ENCODE results near the gene LTBP1.

The LTBP1 gene

DNA sequence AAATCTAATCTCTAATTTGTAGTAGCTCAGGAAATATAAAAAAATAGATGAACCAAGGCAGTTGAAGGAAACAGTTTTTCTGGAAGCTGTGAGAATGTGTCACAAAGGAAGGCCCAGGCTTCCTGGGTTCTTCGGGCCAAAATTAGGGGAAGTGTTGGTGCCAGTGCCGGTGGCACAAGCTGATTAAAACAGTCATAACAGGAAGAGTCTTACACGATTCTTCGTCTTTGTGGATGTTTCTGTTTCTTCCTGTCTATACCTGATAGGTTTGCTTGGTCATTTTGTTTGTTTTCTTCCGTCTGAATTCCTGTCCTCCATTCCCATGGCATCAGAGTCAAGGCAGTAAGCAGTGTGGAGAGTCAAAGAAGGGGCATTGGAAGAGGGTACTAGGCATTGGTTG, 294.3 kb downstream of the LTBP1 start:
- intact Hi-C loops (cut with DNase I; ENCODE audit: low total_unique reads), result no loop called here
- TF ChIP-seq, protein P1, sequence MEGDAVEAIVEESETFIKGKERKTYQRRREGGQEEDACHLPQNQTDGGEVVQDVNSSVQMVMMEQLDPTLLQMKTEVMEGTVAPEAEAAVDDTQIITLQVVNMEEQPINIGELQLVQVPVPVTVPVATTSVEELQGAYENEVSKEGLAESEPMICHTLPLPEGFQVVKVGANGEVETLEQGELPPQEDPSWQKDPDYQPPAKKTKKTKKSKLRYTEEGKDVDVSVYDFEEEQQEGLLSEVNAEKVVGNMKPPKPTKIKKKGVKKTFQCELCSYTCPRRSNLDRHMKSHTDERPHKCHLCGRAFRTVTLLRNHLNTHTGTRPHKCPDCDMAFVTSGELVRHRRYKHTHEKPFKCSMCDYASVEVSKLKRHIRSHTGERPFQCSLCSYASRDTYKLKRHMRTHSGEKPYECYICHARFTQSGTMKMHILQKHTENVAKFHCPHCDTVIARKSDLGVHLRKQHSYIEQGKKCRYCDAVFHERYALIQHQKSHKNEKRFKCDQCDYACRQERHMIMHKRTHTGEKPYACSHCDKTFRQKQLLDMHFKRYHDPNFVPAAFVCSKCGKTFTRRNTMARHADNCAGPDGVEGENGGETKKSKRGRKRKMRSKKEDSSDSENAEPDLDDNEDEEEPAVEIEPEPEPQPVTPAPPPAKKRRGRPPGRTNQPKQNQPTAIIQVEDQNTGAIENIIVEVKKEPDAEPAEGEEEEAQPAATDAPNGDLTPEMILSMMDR (IDR thresholded peaks at IDR 0.05), result no peak
- DNase-seq, result no peak
- Histone ChIP-seq H3K36me3 (peaks cover 0 to 4% (median 0%) of the 10 kb centered on the region in 3 donors), H3K4me3 (no peak overlapping the region), H3K4me1 (peaks cover 0 to 86% (median 17%) of the 10 kb centered on the region in 4 donors), H3K9me3 (no peaks in the 10 kb centered on the region), H3K27ac (peak overlapping the region; percentile 25 to 68), H3K27me3 (no peaks in the 10 kb centered on the region)

DNA sequence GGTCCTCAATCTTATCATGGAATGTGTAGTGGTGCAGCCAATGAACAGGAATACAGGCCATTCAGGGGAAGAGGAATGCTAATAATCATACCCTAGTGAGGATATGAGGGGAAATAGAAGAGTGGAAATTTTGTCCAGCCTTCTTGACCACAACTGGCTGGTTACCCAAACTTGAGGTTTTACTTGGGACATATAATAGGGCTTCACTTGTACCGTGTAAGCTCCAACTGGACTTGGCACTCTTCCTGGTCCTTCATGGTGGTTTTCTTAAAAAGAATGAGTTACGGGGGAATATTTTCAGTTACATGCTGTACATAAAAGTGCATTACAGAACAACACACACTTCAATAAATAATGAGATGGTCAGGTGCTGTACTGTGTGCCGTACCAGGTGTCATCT, 294.8 kb downstream of the LTBP1 start:
- Histone ChIP-seq H3K27ac (peak overlapping the region; percentile 25 to 68), H3K36me3 (peaks cover 0 to 4% (median 0%) of the 10 kb centered on the region in 3 donors), H3K4me1 (peaks cover 0 to 91% (median 21%) of the 10 kb centered on the region in 4 donors), H3K27me3 (no peaks in the 10 kb centered on the region), H3K9me3 (no peaks in the 10 kb centered on the region), H3K4me3 (no peak overlapping the region)
- no peak for DNase-seq
- TF ChIP-seq, protein P1 (IDR thresholded peaks at IDR 0.05), result no peak
- intact Hi-C loops (cut with DNase I; ENCODE audit: low total_unique reads), result no loop called here

DNA sequence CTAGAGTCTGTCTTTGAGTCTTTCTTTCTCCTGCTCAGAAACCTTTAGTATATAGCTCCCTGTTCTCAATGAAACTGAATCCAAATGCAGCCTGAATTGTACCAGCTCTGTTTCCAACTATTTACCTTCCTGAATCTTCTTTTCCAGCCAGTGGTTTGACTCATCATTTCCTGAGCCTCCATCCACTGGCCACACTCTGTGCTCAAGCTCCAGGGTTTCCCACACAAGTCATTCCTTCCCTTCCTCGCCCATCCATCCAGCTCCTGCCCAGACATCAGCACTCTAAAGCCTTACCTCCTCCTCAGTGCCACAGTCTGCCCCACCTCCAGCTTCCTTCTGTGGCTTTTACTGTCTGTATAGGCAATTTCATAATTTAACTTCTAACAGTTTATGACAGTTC, 296.1 kb downstream of the LTBP1 start:
- H3K27me3 ChIP-seq, result no peaks in the 10 kb centered on the region
- H3K9me3 ChIP-seq, result no peaks in the 10 kb centered on the region
- no peak overlapping the region for H3K4me3 ChIP-seq
- TF ChIP-seq, protein P1 (IDR thresholded peaks at IDR 0.05), result no peak
- H3K36me3 ChIP-seq, result peaks cover 0 to 4% (median 0%) of the 10 kb centered on the region in 3 donors
- DNase-seq, result no peak
- peaks cover 0 to 97% (median 27%) of the 10 kb centered on the region in 4 donors for H3K4me1 ChIP-seq
- peak overlapping the region; percentile 44 to 68 for H3K27ac ChIP-seq
- intact Hi-C loops (cut with DNase I; ENCODE audit: low total_unique reads), result no loop called here

DNA sequence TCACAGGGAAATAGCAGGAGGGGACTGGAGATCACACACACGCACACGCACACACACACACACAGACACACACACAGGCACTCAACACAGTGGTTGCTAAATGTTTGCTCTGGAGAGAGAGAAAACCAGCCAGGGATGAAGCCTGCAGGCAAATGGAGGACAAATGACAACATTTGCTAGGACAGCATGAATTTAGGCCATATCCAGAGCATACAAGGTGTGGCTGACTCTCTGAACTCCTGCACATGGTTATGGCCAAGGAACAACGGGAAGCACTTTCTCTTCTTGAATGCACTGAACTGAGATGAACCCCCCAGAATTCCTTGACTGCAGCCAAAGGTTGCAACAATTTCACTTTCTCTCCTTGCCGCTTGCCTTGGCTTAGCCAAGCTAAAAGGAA, 299.7 kb downstream of the LTBP1 start:
- Histone ChIP-seq H3K36me3 (peaks cover 9 to 14% (median 13%) of the 10 kb centered on the region in 3 donors), H3K27me3 (no peaks in the 10 kb centered on the region), H3K4me3 (no peak overlapping the region), H3K9me3 (no peaks in the 10 kb centered on the region), H3K4me1 (peaks cover 0 to 72% (median 18%) of the 10 kb centered on the region in 4 donors), H3K27ac (peak overlapping the region; percentile 45 to 68)
- TF ChIP-seq, protein P1 (IDR thresholded peaks at IDR 0.05), result no peak
- intact Hi-C loops (cut with DNase I; ENCODE audit: low total_unique reads), result no loop called here
- DNase-seq, result no peak

DNA sequence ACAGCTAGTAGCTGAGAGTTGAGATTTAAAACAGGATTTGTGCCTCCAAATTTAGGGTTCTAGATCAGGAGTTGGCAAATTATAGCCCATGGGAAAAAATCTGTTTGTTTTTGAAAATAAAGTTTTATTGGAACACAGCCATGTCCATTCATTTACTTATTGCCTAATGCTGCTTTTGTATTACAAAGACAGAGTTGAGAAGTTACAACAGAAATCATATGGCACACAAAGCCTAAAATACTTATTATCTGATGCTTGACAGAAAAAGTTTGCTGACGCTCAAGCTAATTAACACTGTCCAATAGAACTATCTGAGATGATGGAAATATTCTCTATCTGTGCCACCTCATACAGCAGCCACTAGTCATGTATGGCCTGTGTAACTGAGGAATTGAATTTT, 300.6 kb downstream of the LTBP1 start:
- H3K36me3 ChIP-seq, result peaks cover 10 to 23% (median 21%) of the 10 kb centered on the region in 3 donors
- intact Hi-C loops (cut with DNase I; ENCODE audit: low total_unique reads), result no loop called here
- H3K9me3 ChIP-seq, result no peaks in the 10 kb centered on the region
- H3K4me3 ChIP-seq, result no peak overlapping the region
- TF ChIP-seq, protein P1 (IDR thresholded peaks at IDR 0.05), result no peak
- no peak for DNase-seq
- peak overlapping the region; percentile 45 to 68 for H3K27ac ChIP-seq
- peaks cover 0 to 62% (median 16%) of the 10 kb centered on the region in 4 donors for H3K4me1 ChIP-seq
- no peaks in the 10 kb centered on the region for H3K27me3 ChIP-seq
